Measurements from ENCODE around the gene GABRR2.
"Not testable (repeated sequence)": the region's sequence is repeated elsewhere in the genome, so short reads cannot be mapped to it uniquely, and the experiment has no call there.

Gene GABRR2

DNA sequence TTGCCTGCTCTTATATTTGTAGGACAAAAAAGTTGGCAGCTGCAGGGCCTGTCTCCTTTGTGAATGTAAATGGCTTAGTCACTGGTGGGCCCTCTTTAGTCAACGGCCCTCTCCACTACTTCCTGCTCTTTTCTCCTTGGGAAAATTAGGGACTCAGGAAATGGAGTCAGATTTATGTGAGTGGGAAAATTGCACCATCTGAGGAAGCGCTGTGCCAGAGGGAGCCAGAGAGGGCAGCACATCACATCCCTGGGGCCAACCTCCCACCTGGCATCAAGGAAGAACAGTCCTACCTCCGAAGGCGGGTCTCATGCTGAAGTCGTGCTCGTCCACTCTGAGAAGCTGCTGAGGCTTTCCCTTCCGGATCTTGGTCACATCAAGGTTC lies 15.6 kb downstream of the GABRR2 start:
- in situ Hi-C loops (cut with HindIII; ENCODE audit: low pct_ligation_motif_present, low pct_unique_long_range_greater_than_20kb, low sequenced_read_pairs): no loop called here
- DNase-seq: peak; percentile 48

DNA sequence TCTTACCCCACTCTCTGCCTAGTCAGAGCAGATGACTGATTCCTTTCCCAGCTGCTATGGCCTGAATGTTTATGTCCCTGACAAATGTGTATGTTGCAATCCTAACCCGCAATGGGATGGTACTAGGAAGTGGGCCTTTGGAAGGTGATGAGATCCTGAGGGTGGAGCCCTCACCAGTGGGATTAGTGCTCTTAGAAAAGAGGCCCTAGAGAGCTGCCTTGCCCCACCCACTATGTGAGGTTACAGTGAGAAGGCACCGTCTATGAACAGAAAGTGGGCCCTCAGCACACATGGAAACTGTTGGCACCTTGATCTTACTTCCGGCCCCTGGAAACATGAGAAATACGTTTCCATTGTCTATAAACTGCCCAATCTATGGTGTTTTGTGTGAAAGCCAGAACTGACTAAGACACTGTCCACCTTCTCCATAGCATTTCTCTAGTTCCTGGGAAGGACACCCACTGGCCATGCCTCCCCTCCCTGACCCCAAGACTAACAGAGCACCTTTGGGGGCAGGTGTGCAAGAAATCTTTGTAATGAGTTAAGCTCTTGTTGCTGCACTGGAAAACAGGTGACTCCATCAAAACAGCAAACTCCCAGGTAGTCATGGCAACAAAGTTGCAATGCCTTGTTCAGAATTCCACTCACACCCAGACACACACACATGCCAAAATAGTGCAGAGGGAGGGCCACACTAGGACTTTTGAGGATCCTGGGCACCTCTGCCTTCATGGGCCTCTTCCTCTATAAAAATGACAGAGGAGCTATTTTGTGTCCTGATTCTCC lies 16.2 kb downstream of the GABRR2 start:
- in situ Hi-C loops (cut with HindIII; ENCODE audit: low pct_ligation_motif_present, low pct_unique_long_range_greater_than_20kb, low sequenced_read_pairs): no loop called here
- peak; percentile 43 for DNase-seq

DNA sequence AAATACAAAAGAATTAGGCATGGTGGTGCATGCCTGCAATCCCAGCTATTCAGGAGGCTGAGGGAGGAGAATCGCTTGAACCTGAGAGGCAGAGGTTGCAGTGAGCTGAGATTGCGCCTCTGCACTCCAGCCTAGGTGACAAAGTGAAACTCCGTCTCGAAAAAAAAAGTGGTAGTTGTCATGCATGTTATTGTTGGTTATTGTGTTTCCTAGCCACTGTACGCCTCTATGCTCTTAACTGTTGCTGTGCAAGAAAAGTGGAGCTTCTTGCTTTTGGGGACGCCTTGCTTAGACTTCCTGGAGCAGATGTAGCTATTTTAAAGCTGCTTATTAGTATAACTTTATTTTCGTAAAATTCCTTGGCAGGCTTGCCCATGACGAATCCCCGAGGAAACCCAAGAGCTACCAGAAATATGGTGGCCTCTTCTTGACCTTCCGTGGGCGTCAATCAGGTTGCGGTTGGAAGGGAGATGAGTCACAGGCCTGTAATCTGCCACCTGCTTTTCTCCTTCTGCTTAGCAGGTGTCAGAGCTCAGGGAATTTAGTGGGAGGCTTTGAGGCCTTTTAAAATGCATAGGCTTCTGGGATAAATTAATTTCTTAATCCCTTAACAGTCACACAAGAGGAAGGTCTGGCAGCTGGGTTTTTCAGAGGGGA lies 17.3 kb downstream of the GABRR2 start:
- in situ Hi-C loops (cut with HindIII; ENCODE audit: low pct_ligation_motif_present, low pct_unique_long_range_greater_than_20kb, low sequenced_read_pairs): no loop called here
- DNase-seq: peak; percentile 95

DNA sequence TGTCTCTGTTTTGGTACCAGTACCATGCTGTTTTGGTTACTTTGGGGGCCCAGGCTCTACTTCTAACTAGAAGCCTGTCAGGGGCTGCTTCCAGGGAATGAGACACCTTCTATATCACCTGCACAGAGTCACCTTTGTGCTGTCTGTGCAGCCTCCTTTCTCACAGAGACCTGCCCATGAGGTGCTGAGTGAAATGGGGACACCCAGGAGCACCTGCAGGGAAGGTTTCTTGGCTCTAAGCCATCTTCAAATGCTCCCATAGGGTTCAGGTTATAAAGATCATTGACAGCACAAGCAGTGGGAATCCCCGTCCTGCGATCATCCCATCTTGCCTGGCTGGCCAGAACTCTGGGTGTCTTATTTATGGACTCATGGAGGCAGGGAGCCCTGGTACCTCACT lies 19.1 kb downstream of the GABRR2 start:
- no peak for DNase-seq
- in situ Hi-C loops (cut with HindIII; ENCODE audit: low pct_ligation_motif_present, low pct_unique_long_range_greater_than_20kb, low sequenced_read_pairs): no loop called here

DNA sequence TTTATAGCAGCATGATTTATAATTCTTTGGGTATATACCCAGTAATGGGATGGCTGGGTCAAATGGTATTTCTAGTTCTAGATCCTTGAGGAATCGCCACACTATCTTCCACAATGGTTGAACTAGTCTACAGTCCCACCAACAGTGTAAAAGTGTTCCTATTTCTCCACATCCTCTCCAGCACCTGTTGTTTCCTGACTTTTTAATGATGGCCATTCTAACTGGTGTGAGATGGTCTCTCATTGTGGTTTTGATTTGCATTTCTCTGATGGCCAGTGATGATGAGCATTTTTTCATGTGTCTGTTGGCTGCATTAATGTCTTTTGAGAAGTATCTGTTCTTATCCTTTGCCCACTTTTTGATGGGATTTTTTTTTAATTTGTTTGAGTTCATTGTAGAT lies 20.0 kb downstream of the GABRR2 start:
- in situ Hi-C loops (cut with HindIII; ENCODE audit: low pct_ligation_motif_present, low pct_unique_long_range_greater_than_20kb, low sequenced_read_pairs): not testable (repeated sequence)

DNA sequence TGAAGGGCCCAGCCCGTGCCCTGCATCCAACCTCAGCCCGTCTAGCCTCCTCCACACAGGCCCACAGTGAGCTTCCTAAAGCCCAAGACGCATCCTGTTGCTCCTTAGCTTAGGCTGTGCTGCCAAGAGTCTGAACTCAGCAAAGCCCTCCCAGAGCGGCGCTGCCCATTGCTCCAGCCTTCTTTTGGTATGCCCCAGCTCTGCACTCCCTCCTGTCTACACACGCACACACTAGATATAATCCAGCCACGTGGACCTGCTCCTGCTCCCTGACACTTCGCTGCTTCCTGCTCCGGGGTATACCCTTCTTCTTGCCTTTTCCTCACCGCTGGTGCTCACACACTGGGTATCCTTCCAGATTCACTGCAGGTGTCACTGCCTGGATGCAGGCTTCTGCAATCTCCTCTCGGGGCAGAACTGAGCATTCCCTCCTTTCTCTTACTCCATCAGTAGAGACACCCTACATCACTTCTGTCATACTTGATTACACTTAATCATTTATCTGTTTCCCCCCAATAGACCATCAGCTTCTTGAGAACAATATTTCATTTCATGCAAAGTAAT lies 23.8 kb downstream of the GABRR2 start:
- in situ Hi-C loops (cut with HindIII; ENCODE audit: low pct_ligation_motif_present, low pct_unique_long_range_greater_than_20kb, low sequenced_read_pairs): no loop called here
- no peak for DNase-seq

More for the DNA sequence above, 20.0 kb downstream of the GABRR2 start:
- not testable (repeated sequence) for DNase-seq

DNA sequence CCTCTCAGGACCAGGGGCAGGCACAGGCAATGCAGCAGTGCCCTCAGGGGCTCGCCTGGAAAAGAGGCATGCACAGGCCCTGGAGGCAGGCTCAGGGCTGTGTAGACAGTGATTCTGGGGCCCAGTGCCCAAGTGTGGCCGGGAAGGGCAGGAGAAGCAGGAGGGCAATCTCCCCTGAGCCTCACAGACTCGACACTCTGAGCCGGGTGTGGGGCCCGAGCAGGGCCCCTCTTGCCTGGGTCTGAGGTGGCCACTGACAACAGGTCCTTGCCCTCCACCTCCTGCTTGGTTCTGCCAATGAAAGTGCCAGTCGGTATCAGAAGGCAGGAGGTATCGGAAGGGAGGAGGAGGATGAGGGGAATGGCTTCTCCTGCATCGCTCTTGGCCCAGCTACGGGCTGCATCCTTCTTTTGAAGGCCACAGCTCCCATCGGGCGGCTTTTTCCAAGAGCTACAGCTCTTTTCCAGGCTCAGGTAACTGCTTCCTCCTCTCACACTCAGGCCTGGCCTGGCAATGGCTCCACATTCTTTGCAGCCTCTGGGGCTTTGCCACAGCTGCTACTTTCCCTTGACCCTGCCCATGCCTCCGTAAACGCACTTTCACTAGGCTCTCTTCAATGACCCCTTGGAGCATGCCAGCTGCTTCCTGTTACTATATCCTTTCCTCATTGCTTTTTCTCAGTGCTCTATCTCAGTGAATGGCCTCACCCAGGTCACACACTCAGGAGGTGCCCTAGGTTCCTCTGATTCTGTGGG lies 24.5 kb downstream of the GABRR2 start:
- DNase-seq: no peak
- in situ Hi-C loops (cut with HindIII; ENCODE audit: low pct_ligation_motif_present, low pct_unique_long_range_greater_than_20kb, low sequenced_read_pairs): no loop called here

DNA sequence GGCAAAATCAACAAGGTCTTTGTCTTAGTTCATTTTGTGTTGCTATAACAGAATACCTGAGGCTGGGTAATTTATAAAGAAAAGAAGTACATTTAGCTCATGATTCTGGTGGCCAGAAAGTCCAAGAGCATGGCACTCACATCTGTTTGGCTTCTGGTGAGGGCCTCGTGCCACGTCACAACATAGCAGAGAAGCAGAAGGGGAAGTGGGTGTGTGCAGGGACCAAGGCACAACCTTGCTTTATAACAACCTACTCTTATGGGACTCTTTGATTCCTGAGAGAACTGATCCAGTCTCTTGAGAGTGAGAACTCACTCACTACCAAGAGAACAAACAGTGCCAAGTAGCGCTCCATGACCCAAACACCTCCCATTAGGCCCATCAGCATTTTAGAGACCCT lies 25.4 kb downstream of the GABRR2 start:
- in situ Hi-C loops (cut with HindIII; ENCODE audit: low pct_ligation_motif_present, low pct_unique_long_range_greater_than_20kb, low sequenced_read_pairs): no loop called here

GRCh38 chr6:89287351-89288028 lies 27.6 kb downstream of the GABRR2 start:
- in situ Hi-C loops (cut with HindIII; ENCODE audit: low pct_ligation_motif_present, low pct_unique_long_range_greater_than_20kb, low sequenced_read_pairs): no loop called here
- no peak for DNase-seq

More for the DNA sequence above, 25.4 kb downstream of the GABRR2 start:
- DNase-seq: no peak

- DNase-seq: no peak
- in situ Hi-C loops (cut with HindIII; ENCODE audit: low pct_ligation_motif_present, low pct_unique_long_range_greater_than_20kb, low sequenced_read_pairs): no loop called here
Observed at GRCh38 chr6:89286516-89286915, 28.6 kb downstream of the GABRR2 start.

DNA sequence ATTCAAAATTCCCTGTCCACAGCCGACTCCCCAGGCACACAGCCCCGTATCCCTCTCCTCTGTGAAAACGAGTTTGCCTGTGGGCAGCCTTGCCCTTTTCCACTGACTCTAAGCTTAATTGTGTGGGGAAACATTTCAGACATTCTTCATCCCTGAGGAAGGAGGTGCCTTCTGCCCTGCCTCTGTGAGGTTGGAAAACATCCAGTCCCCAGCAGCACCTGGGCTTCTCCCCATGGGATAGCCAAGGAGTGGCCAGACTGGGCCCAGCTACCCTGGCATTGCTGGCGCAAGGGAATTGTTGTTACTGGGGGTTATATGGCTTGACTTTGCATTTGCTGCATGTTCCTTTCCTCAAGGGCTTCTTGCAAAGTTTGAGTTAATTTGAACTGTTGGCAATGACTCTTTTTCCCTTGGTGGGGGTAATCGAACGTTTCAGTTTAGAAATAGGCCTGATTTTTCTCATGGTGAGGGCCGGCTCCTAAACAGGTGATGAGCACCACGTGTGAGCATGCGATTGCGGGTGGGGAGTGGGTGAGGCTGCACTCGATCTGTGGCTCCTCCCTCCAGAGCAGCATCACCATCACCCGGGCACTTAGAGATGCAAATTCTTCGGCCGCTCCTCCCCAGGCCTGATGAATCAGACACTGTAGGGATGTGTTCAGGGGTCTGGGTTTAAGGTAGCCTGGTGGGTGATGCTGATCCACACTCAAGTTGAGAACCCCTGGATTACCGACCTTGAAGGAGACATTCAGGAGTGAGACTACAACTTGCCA lies 29.9 kb downstream of the GABRR2 start:
- in situ Hi-C loops (cut with HindIII; ENCODE audit: low pct_ligation_motif_present, low pct_unique_long_range_greater_than_20kb, low sequenced_read_pairs): no loop called here
- no peak for DNase-seq

- in situ Hi-C loops (cut with HindIII; ENCODE audit: low pct_ligation_motif_present, low pct_unique_long_range_greater_than_20kb, low sequenced_read_pairs): no loop called here
- DNase-seq: no peak
Observed at GRCh38 chr6:89284081-89284480, 31.0 kb downstream of the GABRR2 start.

DNA sequence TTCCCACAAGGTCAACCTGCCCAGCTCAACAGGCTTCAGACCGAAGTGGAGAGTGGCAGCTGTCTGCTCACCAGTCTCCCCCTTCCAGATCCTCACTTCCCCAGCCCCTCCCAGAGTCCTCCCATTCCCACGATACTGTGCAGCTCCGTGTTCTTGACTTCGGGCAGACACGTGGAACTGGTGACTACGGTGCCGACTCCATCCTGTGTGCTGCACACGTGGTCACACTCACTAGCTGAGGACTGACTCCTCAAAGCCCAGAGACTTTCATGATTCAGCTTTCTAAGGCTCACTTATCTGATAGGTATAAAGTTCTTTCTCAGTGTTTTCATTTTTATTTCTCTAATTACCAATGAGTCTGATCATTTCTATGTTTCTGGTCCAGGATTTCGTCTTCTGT lies 32.4 kb downstream of the GABRR2 start:
- in situ Hi-C loops (cut with HindIII; ENCODE audit: low pct_ligation_motif_present, low pct_unique_long_range_greater_than_20kb, low sequenced_read_pairs): no loop called here
- DNase-seq: no peak

GRCh38 chr6:89281779-89282246 lies 33.3 kb downstream of the GABRR2 start:
- in situ Hi-C loops (cut with HindIII; ENCODE audit: low pct_ligation_motif_present, low pct_unique_long_range_greater_than_20kb, low sequenced_read_pairs): no loop called here
- DNase-seq: peak; percentile 69

- DNase-seq: no peak
- in situ Hi-C loops (cut with HindIII; ENCODE audit: low pct_ligation_motif_present, low pct_unique_long_range_greater_than_20kb, low sequenced_read_pairs): no loop called here
Observed at GRCh38 chr6:89278956-89279355, 36.1 kb downstream of the GABRR2 start.

GRCh38 chr6:89275900-89276299 lies 39.2 kb downstream of the GABRR2 start:
- no peak for DNase-seq
- in situ Hi-C loops (cut with HindIII; ENCODE audit: low pct_ligation_motif_present, low pct_unique_long_range_greater_than_20kb, low sequenced_read_pairs): no loop called here

DNA sequence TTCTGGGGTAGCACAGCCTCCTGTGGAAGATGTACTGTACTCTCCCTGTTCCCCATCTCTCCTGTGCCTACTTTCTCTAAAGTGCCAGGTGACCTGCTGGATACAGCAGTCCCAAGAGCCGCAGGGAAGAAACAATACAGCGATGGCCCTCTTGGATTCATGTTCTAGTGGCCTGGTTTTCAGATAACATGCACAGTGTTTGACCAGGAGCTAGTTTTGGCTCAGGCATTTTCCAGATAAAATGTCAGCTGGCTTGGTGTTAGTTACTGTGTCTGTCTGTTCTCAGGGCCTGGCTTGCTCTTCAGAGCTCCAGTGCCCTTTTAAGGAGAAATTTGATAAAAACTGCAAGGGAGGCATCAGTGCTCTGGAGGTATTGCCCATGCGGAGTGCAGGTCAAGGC lies 41.3 kb downstream of the GABRR2 start:
- in situ Hi-C loops (cut with HindIII; ENCODE audit: low pct_ligation_motif_present, low pct_unique_long_range_greater_than_20kb, low sequenced_read_pairs): no loop called here
- DNase-seq: no peak

GRCh38 chr6:89272596-89272995 lies 42.5 kb downstream of the GABRR2 start:
- in situ Hi-C loops (cut with HindIII; ENCODE audit: low pct_ligation_motif_present, low pct_unique_long_range_greater_than_20kb, low sequenced_read_pairs): no loop called here
- no peak for DNase-seq

All from ACHN (cell line).